Large intestine (tissue), 3 donors: ENCODE results near the gene KRTAP10-6. TPM values are rescaled to one million over a fixed set of nuclear protein-coding genes. Genes with fewer than 3 reads are reported as not detected.
"Not testable (repeated sequence)": the region's sequence is repeated elsewhere in the genome, so short reads cannot be mapped to it uniquely, and the experiment has no call there.

Experiments
- DNase-seq, 2 donors: peaks; one replicate each; pipeline versions ENCODE4 v3.0.0 to v3.0.0-alpha.2; 2013
- H3K27ac ChIP-seq: one replicate; pipeline ENCODE4 v1.5.1; 2013; ENCODE audit warnings: low read length
- H3K27me3 ChIP-seq: 2 replicates; pipeline ENCODE4 v1.6.1; 2013; ENCODE audit warnings: low read length; ENCODE audit not compliant: control insufficient read depth, insufficient read depth
- H3K36me3 ChIP-seq: 2 replicates; pipeline ENCODE4 v1.6.1; 2013; ENCODE audit warnings: low read length; ENCODE audit not compliant: control insufficient read depth, insufficient read depth
- H3K4me1 ChIP-seq: one replicate; pipeline ENCODE4 v1.6.1; 2013; ENCODE audit warnings: low read length; ENCODE audit not compliant: control insufficient read depth, insufficient read depth
- H3K4me3 ChIP-seq: one replicate; pipeline ENCODE4 v1.5.1; 2013; ENCODE audit warnings: low read length
- H3K9me3 ChIP-seq: one replicate; pipeline ENCODE4 v1.6.1; 2013; ENCODE audit warnings: mild to moderate bottlenecking, low read depth, low read length, moderate library complexity; ENCODE audit not compliant: control insufficient read depth
- WGBS: methylation state at CpG from one replicate; pipeline ENCODE4 v1.1.5; 2013; ENCODE audit warnings: low lambda C conversion rate; ENCODE audit not compliant: insufficient coverage; 5-methylcytosine and 5-hydroxymethylcytosine counted together
- polyA plus RNA-seq: library from polyadenylated mRNA; unstranded; fragments of 120-200 nt; gene quantifications from one replicate; pipeline ENCODE4 v1.2.1, GENCODE V29; 2013

KRTAP10-6 gene
- polyA plus RNA-seq, 1 donor: not detected

DNA sequence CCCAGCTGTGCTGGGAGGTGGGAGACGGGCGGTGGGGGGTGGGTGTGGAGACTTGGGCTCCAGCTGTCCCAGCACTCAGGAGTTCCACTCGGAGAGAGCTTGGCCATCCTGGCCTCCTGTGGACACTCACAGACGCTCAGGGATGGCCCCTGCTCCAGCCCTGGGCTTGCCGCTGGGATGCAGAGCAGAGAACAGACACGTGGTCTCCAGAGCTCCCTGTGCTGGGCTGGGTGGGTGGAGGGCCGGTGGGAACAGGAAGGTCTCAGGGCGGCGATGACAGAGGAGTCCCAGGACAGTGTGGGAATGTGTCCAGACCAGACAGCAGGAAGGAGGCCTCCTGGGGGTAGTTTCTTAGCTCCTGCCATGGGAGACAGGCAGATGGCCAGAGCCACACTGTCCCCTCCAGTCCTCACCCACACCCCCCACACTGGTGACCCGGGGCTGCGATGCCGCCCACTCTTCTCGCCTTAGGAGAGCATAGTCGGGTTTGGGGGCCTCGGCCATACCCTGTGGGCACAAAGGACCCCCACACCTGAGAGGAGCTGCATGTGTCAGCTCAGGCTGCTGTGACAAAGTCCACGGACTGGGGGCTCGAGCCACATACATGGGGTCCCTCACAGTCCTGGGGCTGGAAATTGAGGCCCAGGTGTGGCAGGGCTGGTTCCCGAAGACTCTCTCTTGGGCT is 36.5 kb upstream of the KRTAP10-6 start:
- Histone ChIP-seq H3K27ac (no peak overlapping the region), H3K27me3 (peaks cover 4% of the 10 kb centered on the region), H3K4me3 (no peak overlapping the region), H3K9me3 (peaks cover 15% of the 10 kb centered on the region), H3K36me3 (no peaks in the 10 kb centered on the region), H3K4me1 (no peaks in the 10 kb centered on the region)
- no peak for DNase-seq
- WGBS: no CpG with 5 or more reads among the region's 18 CpGs

DNA sequence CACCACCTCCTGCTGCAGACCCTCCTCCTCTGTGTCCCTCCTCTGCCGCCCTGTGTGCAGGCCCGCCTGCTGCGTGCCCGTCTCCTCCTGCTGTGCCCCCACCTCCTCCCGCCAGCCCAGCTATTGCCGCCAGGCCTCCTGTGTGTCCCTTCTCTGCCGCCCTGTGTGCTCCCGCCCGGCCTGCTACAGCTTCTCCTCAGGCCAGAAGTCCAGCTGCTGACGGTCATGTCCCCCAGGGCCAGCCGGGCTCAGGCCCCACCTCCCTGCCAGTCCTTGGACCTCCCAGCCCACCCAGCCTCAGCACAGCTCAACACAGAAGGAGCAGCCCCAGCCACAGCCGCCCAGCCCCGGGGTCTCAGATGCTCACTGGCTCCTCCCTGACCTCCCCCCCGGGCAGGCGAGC is 35.5 kb upstream of the KRTAP10-6 start:
- peaks cover 15% of the 10 kb centered on the region for H3K9me3 ChIP-seq
- H3K4me3 ChIP-seq, DNase-seq, H3K4me1 ChIP-seq, H3K27ac ChIP-seq, H3K27me3 ChIP-seq, H3K36me3 ChIP-seq: not testable (repeated sequence)
- no CpG with 5 or more reads among the region's 15 CpGs for WGBS

DNA sequence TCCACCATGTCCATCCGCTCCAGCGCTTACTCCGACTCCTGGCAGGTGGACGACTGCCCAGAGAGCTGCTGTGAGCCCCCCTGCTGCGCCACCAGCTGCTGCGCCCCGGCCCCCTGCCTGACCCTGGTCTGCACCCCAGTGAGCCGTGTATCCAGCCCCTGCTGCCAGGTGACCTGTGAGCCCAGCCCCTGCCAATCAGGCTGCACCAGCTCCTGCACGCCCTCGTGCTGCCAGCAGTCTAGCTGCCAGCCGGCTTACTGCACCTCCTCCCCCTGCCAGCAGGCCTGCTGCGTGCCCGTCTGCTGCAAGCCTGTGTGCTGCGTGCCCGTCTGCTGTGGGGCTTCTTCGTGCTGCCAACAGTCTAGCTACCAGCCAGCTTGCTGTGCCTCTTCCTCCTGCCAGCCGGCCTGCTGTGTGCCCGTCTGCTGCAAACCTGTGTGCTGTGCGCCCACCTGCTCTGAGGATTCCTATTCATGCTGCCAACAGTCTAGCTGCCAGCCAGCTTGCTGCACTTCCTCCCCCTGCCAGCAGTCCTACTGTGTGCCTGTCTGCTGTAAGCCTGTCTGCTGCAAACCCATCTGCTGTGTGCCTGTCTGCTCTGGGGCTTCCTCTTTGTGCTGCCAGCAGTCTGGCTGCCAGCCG is 35.0 kb upstream of the KRTAP10-6 start:
- not testable (repeated sequence) for H3K4me3 ChIP-seq, DNase-seq, H3K4me1 ChIP-seq, H3K27ac ChIP-seq, H3K36me3 ChIP-seq, H3K27me3 ChIP-seq
- peaks cover 15% of the 10 kb centered on the region for H3K9me3 ChIP-seq
- WGBS: no CpG with 5 or more reads among the region's 20 CpGs

DNA sequence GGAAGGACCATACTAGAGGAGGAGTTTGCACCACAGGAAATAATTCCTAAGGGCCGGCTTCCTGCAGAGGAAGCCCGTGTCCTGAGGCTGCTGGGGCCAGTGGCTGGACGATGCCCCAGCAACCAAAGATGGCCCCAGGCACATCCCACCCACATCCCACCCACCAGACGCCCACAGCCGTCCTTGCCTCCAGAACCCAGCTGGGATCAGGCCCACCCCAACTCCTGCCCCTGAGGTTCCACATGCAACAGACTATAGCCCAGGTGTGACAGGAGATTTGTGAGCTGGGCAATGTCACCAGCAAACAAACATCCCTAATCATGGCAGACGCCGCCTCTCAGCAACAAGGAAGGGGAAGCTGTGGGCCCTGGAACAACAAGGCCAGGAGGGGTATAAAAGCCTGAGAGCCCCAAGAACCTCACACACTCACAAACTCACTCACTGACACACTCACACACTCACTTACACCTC is 34.4 kb upstream of the KRTAP10-6 start, which contains the start of gene KRTAP10-9:
Gene KRTAP10-9, plus strand, starts transcription at position 421 of the 471 bp plus-strand sequence. CDS start 79 bp downstream, outside the sequence.
- H3K9me3 ChIP-seq: peaks cover 13% of the 10 kb centered on the region
- no CpG with 5 or more reads among the region's 7 CpGs for WGBS
- no peaks in the 10 kb centered on the region for H3K4me1 ChIP-seq
- no peak within 1 kb of the TSS for H3K27ac ChIP-seq
- H3K4me3 ChIP-seq: no peak within 1 kb of the TSS
- no peaks in the 10 kb centered on the region for H3K36me3 ChIP-seq
- DNase-seq: no peak
- H3K27me3 ChIP-seq: peaks cover 4% of the 10 kb centered on the region

DNA sequence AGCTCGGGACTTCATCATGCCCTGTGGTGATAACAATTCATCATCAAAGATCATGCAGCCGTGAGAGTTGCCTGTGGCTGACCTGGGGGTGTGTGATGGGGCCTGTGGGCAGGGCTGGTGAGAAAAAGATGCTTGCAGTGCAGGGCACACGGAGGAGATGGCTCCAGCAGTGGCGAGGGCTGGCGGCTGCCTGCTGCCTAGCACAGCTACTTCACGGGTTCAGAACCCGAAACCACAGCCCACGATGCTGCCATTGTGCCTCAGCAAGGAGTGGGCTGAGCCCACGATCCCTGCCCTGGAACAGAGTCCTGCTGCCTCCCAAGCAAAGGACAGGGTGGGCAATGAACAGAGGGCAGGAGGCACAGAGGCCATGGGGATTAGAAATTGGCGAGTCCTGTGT is 34.0 kb upstream of the KRTAP10-6 start:
- no peak overlapping the region for H3K4me3 ChIP-seq
- no peaks in the 10 kb centered on the region for H3K36me3 ChIP-seq
- peaks cover 9% of the 10 kb centered on the region for H3K9me3 ChIP-seq
- H3K27ac ChIP-seq: no peak overlapping the region
- DNase-seq: no peak
- no peaks in the 10 kb centered on the region for H3K4me1 ChIP-seq
- H3K27me3 ChIP-seq: peaks cover 4% of the 10 kb centered on the region
- no CpG with 5 or more reads among the region's 10 CpGs for WGBS

DNA sequence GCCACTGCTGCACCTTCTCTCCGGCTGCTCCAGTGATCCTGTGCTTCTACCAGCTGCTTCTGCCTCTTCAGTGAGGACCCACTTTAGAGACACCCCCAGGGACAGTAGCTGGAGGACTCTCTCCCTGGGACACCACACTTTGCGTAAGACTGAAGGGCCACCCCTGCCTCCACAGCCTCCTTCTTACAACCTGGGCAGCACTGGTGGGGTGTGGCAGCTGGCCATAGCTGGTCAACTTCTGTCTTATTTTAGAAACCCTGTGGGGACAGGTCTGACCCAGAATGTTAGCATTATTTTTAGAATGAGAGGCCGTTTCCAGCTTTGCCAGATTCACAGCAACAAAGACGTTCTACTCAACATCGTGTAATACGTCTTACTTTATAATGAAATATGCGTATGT is 33.5 kb upstream of the KRTAP10-6 start:
- no peaks in the 10 kb centered on the region for H3K36me3 ChIP-seq
- peaks cover 7% of the 10 kb centered on the region for H3K9me3 ChIP-seq
- no peaks in the 10 kb centered on the region for H3K4me1 ChIP-seq
- no peak overlapping the region for H3K4me3 ChIP-seq
- H3K27me3 ChIP-seq: peaks cover 4% of the 10 kb centered on the region
- H3K27ac ChIP-seq: no peak overlapping the region
- WGBS: 97% methylated on average over 5 of the region's 7 CpGs
- no peak for DNase-seq

DNA sequence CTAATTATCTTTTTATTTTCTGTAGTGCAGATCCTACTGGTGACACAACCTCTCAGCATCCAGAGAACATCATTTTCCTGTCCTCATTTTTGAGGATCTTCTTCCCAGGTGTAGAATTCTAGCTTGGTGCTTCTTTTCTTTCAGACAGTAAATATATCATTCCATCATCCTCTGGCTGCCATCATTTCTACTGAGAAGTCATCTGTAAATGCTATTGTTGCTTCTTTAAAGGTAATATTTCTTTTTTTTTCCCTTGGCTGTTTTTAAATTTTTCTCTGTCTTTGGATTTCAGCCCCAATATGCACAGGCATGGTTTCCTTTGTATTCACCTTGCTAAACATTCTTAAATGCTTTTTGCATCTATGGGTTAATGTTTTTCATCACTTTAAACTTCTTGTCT is 31.3 kb upstream of the KRTAP10-6 start:
- peaks cover 3% of the 10 kb centered on the region for H3K9me3 ChIP-seq
- no peak for DNase-seq
- no peak overlapping the region for H3K4me3 ChIP-seq
- no peak overlapping the region for H3K27ac ChIP-seq
- peaks cover 4% of the 10 kb centered on the region for H3K27me3 ChIP-seq
- H3K4me1 ChIP-seq: no peaks in the 10 kb centered on the region
- H3K36me3 ChIP-seq: no peaks in the 10 kb centered on the region

DNA sequence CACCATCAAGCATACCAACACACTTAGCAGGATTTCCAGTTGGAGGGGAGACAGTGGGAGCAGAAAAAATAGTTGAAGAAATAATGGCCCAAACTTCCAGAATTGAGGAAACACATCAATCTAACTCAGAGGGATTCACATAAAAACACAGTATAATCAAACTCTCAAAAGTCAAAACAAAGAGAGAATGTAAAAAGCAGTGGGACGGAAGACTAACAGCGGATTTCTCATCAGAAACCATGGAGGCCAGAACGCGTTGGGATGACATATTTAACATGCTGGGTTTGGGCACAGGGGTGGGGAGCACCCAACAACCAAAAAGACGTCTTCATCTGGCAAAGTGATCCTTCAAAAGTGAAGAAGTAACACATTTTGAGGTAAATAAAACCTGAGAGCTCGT is 27.6 kb upstream of the KRTAP10-6 start:
- no peak for DNase-seq
- no peaks in the 10 kb centered on the region for H3K27me3 ChIP-seq
- WGBS: 66% methylated on average over 2 of the region's 6 CpGs

DNA sequence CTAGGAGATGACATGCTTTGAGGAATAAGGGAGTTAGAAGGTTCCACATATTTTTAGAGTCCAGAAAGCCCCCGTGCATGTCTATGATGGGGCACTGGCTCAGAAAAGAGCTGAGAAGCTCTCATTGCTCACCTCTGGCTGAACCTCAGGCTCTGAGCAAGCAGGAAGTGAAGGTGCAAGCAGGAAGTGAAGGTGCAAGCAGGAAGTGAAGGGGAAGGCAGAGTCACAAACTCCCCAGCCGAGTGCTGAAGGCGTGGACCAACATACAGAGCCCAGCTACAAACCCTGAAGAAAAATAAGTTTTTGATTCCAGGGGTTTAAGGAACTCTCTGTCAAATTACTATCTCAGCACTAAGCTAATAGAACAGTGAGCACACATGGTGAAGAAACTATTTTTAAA is 26.6 kb upstream of the KRTAP10-6 start:
- no peak for DNase-seq
- Histone ChIP-seq H3K27me3 (no peaks in the 10 kb centered on the region), H3K27ac (no peak overlapping the region), H3K36me3 (no peaks in the 10 kb centered on the region), H3K4me3 (no peak overlapping the region), H3K4me1 (no peaks in the 10 kb centered on the region), H3K9me3 (peaks cover 3% of the 10 kb centered on the region)
- WGBS: 100% methylated on average over 1 of the region's 3 CpGs

More for the DNA sequence above, 27.6 kb upstream of the KRTAP10-6 start:
- H3K27ac ChIP-seq: no peak overlapping the region
- H3K4me1 ChIP-seq: no peaks in the 10 kb centered on the region
- H3K36me3 ChIP-seq: no peaks in the 10 kb centered on the region
- no peak overlapping the region for H3K4me3 ChIP-seq
- H3K9me3 ChIP-seq: peaks cover 3% of the 10 kb centered on the region

DNA sequence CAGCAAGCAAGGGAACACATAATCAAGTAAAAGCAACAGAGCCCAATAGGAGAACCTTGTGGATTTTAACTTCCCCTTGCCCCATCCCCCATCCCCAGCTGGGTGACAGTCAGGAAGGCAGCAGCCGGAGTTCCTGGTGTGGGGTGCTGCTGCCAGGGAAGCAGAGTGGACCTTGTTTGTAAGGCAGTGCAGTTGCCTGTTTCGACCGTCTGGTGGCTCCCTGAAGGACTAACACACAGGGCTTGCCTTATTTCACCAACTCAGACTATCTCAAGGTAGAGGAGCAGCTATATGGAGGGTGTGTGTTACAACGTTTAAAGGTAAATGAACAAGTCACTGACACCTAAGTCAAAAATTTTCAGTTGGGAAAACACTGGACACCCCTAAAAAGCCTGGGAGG is 26.2 kb upstream of the KRTAP10-6 start:
- Histone ChIP-seq H3K4me1 (no peaks in the 10 kb centered on the region), H3K27me3 (no peaks in the 10 kb centered on the region), H3K4me3 (no peak overlapping the region), H3K36me3 (no peaks in the 10 kb centered on the region), H3K27ac (no peak overlapping the region), H3K9me3 (peaks cover 3% of the 10 kb centered on the region)
- DNase-seq: no peak
- no CpG with 5 or more reads among the region's 4 CpGs for WGBS

DNA sequence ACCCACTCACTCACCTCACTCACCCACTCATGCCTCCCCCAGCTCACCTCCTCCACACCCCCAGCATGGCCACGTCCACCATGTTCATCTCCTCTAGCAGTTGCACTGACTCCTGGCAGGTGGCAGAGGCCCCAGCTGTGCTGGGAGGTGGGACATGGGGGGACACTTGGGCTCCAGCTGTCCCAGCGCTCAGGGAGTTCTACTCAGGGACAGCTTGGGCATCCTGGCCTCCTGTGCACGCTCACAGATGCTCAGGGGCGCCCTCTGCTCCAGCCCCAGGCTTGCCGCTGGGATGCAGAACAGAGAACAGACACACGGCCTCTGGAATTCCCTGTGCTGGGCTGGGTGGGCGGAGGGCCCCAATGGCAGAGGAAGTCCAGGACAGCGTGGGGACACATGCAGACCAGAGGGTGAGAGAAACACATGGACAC is 24.8 kb upstream of the KRTAP10-6 start:
- no peak overlapping the region for H3K4me3 ChIP-seq
- no peaks in the 10 kb centered on the region for H3K36me3 ChIP-seq
- no peak for DNase-seq
- H3K27ac ChIP-seq: no peak overlapping the region
- peaks cover 5% of the 10 kb centered on the region for H3K9me3 ChIP-seq
- no CpG with 5 or more reads among the region's 8 CpGs for WGBS
- H3K27me3 ChIP-seq: no peaks in the 10 kb centered on the region
- H3K4me1 ChIP-seq: no peaks in the 10 kb centered on the region
